ENCODE data around the gene ZNF605.
"Not testable (repeated sequence)": the region's sequence is repeated elsewhere in the genome, so short reads cannot be mapped to it uniquely, and the experiment has no call there.

Gene ZNF605

DNA sequence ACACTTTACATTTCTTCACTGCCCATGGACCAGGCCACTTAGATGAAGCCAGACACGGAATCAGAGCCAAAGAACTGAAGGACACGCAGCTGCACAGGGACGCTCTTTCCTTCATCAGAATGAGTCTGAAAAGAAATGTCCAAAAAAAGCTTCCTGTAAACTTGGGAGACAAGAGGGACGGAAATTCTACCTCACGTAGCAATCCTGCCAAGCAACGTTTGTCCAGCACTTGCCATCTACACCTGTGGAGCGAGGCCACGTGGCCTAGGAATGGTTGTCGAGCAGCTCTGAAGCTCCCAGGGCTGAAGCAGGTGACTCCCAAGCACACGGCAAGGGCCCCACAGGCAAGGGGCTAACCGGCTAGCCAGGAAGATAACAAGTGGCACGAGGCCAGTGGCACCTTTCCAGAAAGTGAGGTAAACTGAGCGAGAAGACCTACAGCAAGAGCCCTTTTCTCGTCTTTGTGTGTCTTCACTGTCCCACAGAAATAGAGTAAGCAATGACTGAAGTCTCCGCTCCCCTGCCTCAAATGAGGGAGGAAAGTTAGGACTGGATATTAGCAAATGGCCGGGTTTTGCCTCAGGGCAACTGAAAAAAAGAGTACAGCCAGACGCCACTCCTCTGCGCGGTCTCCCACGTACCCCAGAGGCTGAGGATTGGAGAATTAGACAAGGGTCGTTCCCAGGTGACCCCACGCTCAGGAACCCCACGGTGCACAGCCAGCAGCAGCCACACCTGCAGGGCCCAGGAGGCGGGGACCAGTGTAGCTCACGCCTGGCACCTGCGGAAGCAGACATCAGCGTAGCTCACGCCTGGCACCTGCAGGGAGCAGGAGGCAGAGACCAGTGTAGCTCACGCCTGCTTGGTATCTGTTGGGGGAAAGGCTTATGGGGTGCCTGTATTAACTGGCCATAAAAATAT is 7.7 kb downstream of the ZNF605 start:
- DNase-seq = no peak

DNA sequence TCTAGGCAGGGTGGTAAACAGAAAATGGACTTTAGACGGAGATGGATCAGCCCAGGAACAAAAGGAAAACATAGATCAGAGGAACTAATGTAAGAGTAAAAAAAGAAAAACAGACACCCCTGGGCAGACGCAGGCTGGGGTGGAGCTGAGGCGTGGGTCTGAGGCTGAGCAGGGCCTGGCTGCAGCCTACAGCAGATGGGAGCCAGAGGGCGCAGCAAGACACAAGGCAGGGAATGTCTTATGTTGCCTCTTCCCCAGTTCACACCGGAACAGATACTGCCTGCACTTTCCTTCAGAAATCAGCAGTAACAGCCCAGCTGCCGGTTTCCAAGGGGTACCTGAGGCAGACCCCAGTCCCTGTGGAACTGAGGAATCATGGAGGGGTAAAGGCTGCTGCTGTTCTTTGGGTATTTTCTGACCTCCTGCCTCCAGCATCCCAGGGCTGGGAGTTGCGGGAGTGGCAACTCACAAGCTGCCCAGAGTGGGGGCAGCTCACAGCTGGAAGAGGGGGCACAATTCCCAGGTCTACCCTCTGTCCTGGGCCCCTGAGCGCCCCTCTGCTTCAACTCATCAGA is 9.8 kb downstream of the ZNF605 start:
- no peak for DNase-seq

DNA sequence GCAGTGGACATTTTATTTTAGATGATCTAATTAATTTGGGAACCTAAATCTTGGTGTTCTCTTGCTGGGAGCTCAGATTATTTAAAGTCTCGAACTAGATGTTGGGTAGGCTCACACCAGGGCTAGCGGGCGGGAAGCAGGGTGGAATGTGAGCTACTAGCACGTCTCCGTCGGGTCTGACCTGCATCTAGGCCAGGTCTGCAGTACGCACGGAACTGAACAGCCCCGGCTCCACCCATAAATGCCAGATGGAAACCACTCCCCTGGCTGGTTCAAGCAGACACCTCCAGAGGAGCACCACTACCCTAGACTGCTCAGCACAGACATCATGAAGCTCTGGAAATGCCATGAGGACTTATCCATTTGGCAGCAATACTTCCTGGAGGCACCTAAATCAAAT is 10.3 kb downstream of the ZNF605 start:
- DNase-seq = no peak

DNA sequence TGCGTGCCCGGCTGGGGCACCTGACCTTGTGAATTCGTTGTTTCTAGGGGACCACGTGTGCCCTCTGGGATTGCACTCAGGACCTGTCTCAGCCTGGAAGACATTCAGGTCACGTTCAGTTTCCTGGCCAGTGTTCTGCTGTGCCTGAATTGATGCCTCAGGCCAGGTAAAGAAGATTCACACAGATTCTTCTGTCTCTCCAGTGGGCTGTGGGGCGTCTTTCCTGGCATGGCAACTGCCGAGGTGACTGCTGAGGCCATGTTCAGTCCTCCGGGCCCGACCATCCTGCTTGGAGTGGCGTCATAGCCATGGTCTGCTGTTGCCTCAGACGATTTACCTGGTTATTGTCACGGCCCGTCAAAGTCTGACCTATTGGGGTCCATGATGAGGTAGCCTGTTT is 13.5 kb downstream of the ZNF605 start:
- DNase-seq = no peak

DNA sequence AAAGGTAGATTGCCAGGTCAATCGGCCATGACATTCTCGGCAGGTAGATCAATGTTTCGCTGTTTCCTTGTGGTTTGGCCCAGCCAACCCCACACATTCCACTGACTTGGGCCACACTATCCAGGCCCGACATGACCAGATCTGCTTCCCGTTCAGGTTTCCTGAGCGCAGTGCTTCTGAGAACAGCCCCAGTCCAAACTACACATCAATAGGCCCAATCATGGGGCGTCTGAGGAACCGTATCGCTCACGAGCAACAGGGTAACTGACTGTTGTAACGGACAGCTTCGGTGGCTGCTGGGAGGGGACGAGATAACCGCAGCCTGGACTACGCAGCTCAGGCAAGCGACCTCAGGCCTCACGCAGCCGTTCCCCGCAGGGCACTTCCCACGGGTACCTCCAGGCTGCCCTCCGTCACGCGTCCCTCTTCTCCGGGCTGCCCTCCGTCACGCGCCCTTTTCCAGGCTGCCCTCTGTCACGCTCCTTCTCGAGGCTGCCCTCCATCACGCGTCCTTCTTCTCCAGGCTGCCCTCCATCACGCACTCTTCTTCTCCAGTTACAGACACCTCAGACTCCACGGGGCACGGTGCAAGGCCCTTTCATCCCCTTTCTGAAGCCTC is 14.7 kb downstream of the ZNF605 start:
- no peak for DNase-seq

DNA sequence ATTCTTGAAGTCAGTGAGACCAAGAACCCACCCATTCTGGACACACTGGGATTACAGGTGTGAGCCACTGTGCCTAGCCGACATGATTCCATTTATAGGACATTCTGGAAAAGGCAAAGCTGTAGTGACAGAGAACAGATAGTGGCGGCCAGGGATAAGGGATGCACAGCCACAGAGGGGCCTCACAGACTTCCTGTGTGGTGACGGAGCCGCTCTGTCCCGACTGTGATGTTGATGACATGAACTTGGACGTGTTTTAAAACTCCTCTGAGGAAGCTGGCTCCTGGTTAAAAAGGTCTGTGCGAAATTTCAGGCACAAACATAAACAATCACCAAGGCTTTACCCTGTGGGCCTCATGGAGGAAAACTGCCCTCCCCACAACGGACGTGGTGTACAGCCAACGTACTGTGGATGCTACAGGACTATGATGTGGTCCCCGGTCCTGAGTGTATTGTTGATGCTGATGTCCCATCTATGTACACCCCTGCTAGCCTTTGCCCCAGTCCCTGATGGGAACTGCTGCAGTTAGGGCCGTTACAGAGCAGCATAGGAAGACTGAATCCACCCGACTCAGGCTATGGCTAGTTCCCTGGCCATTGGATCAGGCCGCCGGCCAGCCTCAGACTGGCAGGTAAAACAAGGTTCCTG is 15.9 kb downstream of the ZNF605 start:
- no peak for DNase-seq

DNA sequence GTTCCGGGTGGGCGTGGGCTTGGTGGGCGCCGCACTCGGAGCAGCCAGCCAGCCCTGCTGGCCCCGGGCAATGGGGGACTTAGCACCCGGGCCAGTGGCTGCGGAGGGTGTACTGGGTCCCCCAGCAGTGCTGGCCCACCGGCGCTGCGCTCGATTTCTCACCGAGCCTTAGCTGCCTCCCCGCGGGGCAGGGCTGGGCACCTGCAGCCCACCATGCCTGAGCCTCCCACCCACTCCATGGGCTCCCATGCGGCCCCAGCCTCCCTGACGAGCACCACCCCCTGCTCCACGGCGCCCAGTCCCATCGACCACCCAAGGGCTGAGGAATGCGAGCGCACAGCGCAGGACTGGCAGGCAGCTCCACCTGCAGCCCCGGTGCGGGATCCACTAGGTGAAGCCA is 17.3 kb downstream of the ZNF605 start:
- DNase-seq = not testable (repeated sequence)

DNA sequence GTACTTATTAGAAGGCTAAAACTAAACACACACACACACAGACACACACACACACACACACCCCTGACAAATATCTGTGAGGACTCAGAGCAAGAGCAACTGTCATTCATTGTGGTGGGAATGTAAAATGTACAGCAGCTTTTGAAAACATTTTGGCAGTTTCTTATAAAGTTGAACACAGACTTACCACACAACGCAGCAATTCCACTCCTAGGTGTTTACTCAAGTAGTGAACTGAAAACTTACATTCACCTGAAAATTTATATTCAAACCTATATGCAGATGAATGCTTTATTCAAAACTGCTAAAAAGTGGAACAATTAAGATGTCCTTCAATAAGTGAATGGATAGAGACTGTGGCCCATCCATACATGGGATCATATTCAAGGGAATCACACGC is 18.6 kb downstream of the ZNF605 start:
- DNase-seq = no peak

DNA sequence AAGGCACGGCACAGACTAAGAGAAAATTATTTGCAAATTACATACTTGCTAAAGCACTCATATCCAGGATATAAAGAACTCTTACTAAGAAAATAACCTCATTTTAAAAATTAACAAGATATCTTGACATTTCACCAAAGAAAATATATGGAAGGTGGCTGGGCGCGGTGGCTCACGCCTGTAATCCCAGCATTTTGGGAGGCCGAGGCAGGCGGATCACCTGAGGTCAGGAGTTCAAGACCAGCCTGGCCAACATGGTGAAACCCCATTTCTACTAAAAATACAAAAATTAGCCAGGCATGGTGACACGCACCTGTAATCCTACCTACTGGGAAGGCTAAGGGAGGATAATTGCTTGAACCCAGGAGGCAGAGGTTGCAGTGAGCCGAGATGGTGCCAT is 19.2 kb downstream of the ZNF605 start:
- not testable (repeated sequence) for DNase-seq

DNA sequence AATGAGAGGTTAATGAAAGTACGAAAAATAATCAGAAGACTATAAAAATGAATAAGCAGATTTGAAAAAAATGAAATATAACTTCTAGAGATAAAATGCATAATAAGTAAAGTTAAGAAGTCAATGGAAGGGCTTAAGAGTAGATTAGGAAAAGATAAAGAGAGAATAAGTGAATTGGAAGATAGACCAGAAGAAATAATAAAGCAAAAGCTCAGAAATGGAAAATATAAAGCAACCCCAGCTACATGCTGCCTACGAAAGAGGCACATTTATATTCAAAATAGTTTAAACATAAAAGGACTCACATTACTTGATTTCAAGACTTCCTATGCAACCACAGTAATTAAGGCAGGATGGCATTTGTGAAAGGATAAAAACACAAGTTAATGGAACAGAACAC is 19.9 kb downstream of the ZNF605 start:
- DNase-seq = no peak

DNA sequence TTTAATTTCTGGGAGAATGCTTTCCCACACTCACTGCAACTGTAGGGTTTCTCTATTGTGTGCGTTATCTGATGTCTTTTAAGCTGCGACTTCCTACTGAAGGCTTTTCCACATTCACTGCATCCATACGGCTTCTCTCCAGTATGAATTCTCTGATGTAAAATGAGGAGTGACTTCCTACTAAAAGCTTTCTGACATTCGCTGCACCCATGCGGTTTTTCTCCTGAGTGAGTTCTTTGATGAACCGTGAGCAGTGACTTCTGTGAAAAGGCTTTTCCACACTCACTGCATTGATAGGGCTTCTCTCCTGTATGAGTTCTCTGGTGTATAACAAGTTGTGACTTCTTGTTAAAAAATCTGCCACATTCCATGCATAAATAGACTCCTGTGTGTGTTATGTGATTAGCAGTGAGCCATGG is 29.7 kb downstream of the ZNF605 start:
- no peak for DNase-seq

DNA sequence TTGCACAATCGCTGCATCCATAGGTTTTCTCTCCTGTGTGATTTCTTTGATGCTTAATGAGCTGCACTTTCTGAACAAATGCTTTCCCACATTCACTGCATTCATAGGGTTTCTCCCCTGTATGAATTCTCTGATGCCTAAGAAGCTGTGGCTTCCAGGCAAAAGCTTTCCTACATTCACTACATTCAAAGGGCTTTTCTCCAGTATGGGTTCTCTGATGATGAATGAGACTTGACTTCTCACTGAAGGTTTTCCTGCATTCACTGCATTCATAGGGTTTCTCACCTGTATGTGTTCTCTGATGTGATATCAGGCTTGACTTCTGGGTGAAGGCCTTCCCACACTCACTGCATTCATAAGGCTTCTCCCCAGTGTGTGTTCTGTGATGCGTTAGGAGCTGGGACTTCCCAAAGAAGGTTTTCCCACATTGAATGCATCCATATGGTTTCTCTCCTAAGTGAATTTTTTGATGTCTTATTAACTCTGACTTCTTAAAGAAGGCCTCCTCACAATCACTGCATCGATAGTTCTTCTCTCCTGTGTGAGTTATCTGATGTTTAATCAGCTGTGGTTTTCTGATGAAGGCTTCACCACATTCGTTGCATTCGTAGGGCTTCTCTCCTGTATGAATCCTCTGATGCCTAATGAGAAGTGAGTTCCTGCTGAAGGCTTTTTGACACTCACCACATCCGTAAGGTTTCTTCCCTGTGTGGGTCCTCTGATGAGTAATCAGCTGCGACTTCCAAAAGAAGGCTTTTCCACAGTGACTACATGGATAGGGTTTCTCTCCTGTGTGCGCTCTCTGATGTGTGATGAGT is 30.3 kb downstream of the ZNF605 start:
- DNase-seq = no peak

DNA sequence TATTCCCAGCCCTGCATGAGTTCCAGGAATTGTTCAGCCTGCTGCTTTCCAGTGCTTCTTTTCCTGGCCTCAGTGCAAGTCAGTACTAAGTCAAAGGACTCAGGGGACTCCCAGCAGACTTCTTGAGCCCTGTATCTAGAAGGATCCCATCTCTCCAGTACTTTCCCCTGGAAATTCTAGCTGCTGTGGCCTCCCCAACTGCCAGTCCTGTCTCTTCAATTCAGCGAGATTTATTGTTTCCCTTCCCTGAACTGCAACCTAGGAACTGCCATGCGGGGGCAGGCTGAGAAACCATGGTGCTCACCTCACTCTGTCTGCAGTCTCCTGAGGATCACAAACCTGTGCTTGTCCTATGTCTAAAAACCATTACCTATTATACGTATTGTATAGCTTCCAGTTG is 31.8 kb downstream of the ZNF605 start:
- DNase-seq = no peak

DNA sequence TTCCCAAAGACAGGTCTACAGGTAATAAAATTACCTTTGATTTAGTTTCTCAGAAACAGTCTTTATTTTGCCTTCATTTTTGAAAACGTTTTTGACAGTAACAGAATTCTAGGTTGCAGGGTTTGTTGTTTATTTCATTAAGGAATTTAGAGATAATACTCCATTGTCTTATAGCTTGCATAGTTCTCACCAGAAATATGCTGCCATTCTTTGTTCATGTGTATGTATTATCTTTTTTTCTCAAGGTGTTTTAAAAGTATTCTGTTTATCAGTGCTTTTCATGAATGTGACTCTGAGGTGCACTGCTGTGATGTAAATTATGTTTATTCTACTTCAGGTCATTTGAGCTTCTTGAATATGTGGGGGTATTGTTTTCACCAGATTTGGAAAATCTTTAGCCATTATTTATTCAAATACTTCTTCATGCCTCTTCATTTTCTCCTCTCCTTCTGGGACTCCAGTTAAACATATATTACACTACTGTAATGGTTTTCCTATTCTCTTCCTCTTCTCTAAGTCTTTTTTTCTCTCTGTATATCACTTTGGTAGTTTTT is 32.7 kb downstream of the ZNF605 start:
- DNase-seq = no peak

DNA sequence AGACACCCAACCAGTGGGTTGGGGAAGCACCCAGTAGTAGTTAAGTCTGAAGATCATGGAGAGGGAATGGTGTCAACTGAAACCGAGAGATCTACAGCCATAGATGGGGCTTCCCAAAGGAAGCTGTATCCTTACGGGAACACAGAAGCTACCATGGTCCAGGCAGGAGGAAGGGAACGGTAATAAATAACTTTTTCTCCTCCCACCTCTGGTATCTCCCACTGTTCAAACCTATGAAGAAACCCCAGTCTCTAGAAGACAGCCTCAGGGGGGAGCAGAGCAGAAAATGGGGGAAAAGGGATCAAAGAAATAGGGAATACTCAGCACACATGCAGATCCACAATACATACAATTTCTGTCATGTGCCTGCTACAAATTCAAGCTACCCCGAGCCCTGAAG is 33.4 kb downstream of the ZNF605 start:
- no peak for DNase-seq

DNA sequence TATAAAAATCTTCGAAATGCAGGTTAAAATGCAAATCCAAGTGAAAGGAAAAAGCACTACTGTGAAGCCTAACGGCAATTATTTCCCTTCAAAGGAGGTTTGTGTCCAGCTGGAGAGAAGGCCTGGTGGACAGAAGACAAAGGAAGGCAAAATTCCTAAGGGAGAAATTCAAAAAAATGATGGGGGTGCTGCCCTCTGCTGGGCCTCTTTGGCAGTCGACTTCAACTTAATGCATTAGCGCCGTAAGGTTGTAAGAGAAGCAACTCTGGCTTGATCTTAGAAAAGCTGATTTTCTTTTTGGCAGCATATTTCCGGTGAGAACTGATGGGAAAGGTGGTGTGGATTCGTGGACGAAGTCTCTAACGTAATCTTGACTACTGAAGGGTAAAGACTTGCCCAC is 34.4 kb downstream of the ZNF605 start:
- DNase-seq = no peak

DNA sequence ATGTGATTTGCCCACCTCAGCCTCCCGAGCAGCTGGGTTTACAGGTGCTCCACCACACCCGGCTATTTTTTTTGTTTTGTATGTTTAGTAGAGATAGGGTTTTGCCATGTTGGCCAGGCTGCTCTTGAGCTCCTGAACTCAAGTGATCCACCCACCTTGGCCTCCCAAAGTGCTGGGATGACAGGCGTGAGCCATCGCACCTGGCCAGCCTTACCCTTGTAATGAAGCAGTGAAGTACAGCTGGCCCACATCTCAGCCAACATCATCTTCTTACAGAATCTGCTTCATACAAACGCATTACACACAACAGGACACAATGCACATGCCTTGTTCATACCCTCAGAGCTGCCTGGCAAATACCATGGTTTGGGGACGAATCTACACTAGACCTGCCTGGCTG is 37.4 kb downstream of the ZNF605 start:
- DNase-seq = no peak

DNA sequence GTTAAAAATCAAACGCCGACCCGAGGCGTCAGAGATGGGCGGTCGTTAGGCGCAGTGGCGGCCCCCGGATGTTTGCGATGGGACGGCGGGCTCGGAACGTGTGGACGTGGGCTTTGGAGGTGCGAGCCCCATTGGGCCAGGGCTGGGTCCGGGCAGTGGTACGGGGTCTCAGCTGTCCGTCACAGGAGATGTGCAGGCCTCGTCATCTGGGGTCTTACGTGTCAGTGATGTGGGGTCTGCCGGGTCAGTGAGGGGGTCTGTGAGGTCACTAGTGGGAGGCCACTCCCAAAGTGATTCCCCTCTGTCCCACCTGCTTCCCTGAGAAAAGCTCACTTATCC is 47.1 kb downstream of the ZNF605 start:
- DNase-seq = no peak

DNA sequence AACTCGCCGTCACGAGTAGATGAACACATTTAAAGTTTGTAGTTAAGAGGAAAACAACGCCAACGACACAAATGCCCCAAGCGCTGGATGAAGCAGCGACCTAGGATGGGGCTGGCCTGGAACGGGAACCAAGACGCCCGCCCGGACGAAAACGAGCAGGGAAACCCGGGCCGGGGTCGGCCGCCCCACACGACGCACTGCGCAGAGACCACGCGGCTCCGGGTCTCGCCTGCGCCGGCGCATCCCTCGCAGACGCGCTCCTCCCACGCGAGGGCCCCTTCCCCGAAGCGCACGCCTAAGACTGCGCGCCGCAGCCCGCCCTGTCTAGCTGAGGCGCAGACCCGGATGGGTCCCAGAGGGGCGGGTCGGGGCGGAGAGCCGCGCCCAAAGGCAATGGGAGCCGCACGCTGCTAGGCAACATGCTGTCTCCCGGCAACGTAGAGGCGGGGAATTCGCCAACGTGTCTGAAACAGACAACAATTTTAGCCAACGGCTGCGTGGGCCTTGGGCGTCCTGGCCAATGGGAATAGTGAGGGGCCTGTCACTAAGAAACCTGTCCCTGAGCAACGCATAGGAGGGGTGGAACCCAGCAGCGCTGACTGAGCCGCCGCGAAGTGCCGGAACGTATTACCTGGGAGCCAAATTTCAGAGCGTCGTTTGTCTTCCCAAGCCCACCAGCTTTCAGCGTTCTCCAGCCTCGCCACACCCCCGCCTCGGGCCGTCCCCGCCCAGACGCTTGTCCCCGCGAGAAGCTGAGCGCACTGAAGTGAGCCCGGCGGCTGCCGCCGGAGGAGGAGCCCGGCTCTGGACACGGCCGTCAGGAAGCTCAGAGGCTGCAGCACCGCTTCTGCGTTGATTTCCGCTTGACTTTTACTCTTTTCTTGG is 47.7 kb downstream of the ZNF605 start:
- peak; percentile 92 for DNase-seq

DNA sequence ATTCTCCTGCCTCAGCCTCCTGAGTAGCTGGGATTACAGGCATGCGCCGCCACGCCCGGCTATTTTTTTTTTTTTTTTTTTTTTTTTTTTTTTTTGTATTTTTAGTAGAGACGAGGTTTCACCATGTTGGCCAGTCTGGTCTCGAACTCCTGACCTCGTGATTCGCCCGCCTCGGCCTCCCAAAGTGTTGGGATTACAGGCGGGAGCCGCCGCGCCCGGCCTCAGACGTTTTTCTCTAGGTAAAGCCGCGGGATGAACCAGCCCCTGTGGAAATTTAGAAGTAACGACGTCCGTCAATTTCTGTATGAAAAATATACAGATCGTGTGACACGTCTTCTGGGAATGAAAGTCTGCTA is 48.3 kb downstream of the ZNF605 start:
- DNase-seq = not testable (repeated sequence)

DNA sequence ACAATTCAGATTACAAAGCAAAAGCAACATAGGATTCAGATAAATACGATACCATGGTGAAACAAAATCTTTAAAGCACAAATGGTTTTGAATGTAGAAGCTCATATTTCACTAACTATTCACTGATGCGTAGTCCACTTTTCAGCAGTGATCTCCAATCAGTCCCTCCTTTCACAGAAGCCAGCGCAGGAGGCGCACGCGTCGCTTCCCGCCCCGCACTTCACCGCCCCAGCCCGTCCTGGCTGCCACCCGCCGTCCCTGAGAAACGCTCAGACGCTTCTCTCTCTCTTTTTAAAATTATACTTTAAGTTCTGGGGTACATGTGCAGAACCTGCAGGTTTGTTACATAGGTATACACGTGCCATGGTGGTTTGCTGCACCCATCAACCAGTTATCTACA is 48.9 kb downstream of the ZNF605 start:
- DNase-seq = no peak
